NCI-H345 (cell line): ENCODE measurements around the gene DCN.
"Not testable (repeated sequence)": the region's sequence is repeated elsewhere in the genome, so short reads cannot be mapped to it uniquely, and the experiment has no call there.

ENCODE experiments used
- DNase-seq: peaks from one replicate; lab custom pipeline; 2025; lab: John Stamatoyannopoulos, UW

The DCN gene, protein sequence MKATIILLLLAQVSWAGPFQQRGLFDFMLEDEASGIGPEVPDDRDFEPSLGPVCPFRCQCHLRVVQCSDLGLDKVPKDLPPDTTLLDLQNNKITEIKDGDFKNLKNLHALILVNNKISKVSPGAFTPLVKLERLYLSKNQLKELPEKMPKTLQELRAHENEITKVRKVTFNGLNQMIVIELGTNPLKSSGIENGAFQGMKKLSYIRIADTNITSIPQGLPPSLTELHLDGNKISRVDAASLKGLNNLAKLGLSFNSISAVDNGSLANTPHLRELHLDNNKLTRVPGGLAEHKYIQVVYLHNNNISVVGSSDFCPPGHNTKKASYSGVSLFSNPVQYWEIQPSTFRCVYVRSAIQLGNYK

GRCh38 chr12:91182636-91183455, at the start of gene DCN:
TSS of gene DCN (minus strand) at chr12:91182817. CDS start at chr12:91178552, 4,265 bp downstream.
- no peak for DNase-seq

DNA sequence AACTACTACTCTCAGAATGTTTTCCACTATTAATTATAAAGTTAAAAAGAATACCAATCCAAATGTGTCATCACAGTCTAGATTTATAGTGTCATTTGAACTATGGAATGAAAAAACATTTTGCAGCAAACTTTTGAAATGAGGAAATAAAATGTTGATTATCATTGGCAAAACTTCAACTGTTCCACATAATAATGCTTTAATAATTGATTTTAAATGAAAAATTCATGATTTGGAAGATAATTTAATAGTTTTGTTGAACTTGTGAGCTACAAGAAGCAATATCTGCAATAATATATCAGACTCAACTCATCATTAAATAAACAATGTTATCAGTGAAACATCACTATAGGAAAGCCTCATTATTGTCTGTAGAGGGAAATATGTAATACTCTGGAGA, 48.2 kb upstream of the DCN start:
- no peak for DNase-seq

DNA sequence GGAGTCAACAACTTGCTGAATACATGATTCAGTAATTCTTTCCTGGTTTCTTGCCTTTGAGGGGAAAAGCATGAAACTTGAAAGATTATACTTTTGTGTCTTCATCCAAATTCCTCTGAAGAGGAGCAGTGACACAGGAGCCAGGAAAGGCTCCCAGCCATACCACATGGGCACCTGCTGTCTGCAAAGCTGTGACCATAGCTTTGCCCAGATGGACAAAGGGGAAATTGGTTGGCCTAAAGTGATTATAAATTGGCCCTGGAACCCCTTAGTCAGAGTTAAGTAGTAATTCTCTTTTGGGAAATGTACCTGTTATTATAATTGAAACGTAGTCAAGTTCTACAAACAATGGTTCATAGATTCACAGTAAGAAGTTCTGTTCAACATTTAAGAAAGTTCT, 44.3 kb upstream of the DCN start:
- DNase-seq: no peak

- DNase-seq: no peak
These were observed 42.7 kb upstream of the DCN start for GRCh38 chr12:91225316-91225715.

- no peak for DNase-seq
These were observed 41.8 kb upstream of the DCN start for GRCh38 chr12:91224401-91224800.

GRCh38 chr12:91222746-91223145, 40.1 kb upstream of the DCN start:
- no peak for DNase-seq

DNA sequence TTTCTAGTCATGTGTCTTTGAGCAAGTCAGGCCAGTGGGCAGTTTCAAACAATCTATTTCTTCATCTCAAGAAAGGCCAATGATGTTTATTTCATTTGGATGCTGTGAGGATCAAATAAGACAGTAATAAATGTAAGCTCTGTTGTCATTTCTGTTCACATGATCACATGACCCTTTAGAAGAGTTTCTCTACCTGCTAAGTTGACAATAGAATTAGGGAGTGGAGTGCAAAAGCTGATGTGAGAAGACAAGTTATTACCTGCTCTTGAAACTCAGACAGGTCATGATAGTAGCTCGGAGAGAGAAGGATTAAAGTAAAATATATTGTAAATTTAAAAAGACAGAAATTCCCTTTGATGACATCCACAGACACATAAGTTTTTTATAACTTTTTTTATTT, 37.3 kb upstream of the DCN start:
- DNase-seq: no peak

DNA sequence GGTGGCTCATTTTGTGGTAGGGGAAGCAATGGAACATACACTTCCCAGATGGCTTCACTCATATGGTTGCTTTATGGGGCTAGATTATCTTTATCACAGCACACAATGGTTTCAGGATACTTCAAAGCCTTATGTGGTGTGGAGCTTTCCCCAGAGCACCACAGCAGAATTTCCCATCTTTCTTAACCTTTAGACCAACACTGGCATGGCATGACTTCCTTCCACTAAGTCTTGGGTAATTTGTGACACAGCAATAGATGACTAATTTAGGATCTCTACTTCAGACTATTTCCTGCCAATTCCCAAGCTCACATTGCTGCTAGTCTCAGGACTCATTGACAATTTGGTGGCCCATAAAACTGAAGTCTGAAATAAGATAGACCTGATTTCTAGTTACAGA, 36.9 kb upstream of the DCN start:
- no peak for DNase-seq

DNA sequence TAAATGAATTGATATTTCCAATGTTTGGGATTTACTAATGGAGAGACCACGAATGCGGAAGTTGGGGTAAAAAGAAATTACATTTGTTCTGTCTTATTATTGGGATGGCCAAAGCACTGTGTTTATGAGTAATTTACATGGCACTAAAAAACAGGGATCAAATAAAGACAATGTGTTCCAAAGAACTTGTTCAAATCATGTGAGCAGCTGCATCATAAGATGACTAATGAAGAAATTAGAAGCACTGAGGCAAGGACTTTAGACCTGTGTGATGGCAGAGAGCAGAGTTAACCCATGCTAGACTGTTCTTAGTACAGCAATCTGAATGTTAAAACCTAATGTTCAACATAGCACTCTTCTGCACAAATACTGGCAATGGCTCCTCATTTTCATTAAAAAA, 34.3 kb upstream of the DCN start:
- no peak for DNase-seq

- DNase-seq: no peak
These were observed 33.4 kb upstream of the DCN start for GRCh38 chr12:91215940-91216454.

- no peak for DNase-seq
These were observed 29.2 kb upstream of the DCN start for GRCh38 chr12:91211866-91212265.

- no peak for DNase-seq
These were observed 28.0 kb upstream of the DCN start for GRCh38 chr12:91210618-91211017.

DNA sequence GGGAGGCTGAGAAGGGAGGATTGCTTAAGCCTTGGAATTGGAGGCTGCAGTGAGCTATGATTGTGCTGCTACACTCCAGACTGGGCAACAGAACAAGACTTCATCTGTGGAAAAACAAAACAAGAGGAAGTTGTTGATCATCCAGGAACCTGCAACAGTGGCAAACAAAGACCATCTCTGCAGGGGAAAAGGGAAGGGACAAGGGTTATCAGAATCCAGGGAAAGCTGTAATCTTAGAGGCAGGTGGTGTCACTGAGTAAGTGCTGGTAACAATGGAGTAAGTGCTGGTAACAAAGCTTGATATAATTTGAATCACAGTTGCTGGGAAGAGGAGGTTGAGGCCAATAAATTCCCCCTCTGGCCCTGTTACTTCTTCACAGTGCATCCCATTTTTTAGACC, 27.5 kb upstream of the DCN start:
- DNase-seq: no peak

GRCh38 chr12:91207301-91207700, 24.7 kb upstream of the DCN start:
- DNase-seq: not testable (repeated sequence)

DNA sequence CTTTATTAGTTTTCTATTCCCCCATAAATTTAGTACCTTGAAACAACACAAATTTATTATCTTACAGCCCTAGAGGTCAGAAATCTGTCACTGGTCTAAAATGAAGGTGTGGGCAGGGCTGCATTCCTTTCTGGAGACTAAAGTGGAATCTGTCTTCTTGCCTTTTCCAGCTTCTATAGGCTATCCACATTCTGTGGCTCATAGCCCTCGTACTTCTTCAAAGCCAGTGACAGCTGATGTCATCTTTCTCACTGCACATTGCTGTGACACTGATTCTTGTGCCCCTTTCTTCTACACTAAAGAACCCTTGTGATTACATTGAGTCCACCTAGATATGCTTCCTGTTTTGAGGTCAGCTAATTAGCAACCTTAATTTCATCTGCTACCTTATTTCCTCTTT, 23.2 kb upstream of the DCN start:
- DNase-seq: no peak

- DNase-seq: no peak
These were observed 21.8 kb upstream of the DCN start for GRCh38 chr12:91204421-91204820.

DNA sequence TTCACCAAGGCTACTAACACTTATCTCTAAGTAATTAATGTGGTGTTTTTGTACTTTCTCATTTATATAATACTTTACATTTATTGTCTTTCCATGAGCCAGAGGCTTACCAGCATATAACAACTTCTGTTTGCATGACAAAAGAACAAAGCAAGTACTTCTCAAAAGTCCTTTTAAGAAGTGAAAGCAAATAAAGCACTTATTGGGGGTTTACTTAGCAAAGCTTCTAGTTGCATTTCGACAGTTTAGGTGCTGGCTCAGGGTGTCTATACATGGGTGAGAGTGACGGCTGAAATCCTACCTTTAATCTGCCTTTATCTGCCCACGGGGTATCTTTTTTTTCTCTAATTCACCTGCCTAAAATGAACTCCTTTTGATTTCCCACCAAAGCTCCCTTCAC, 21.0 kb upstream of the DCN start:
- no peak for DNase-seq

DNA sequence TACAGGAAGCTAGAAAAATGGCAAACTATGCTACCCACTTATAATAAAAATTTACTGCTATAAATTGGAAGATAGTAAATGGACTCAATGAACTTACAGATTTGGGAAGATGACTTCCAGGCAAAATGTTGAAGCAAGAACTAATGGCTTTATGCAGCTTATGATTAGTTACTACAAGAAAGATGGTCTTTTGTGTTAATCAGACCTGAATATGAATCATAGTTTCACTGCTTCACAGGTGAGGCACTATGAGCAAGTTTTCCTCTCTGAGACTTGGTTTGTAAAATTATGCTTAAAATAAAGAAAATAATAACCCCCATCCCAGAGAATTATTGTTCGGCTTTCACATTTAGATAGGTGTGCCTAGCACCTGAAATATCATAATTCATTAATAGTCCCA, 19.8 kb upstream of the DCN start:
- no peak for DNase-seq

DNA sequence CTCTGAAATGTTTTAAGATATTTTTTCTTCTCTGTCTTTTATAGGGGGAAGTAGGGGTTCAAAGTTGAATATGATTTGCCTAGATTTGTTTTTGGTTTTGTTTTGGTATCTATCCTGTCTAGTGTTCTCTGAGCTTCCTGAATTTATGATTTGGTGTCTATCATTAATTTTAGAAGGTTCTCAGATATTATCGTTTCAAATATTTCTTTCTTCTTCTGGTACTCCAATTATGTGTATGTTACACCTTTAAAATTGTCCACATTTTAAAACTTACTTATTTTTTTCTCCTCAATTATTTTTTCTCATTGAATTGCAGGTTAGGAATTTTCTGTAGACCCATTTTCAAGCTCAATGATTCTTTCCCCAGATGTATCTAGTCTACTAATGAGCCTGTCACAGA, 13.8 kb upstream of the DCN start:
- DNase-seq: no peak

GRCh38 chr12:91194500-91194899, 11.9 kb upstream of the DCN start:
- no peak for DNase-seq

- DNase-seq: no peak
These were observed 9.0 kb upstream of the DCN start for GRCh38 chr12:91191513-91192111.

DNA sequence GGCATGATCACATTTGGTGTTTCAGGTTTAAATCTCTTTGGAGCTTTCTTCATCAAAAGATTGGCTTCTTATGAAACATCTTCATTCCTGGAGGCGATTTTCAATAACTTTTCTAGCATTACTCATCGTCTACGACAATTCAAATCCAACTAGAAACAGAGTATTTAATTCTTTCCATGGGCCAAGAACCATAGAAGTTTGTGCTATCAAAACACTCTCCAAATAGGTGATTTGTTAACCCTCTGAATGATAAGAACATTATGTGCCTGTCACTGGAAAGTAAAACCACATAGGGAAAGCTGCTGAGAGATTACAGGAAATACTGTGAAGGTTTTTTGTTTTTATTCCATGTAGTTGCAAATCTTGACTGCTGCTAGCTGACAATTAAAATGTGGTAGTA, 6.9 kb upstream of the DCN start:
- DNase-seq: no peak

GRCh38 chr12:91188778-91189177, 6.2 kb upstream of the DCN start:
- DNase-seq: no peak
